Thyroid gland (tissue), 4 donors: ENCODE results near the gene MAP3K8. TPM values are rescaled to one million over a fixed set of nuclear protein-coding genes. Genes with fewer than 3 reads are reported as not detected.

Experiments
- DNase-seq, 2 donors: peaks; one replicate each; pipeline ENCODE4 v3.0.0-alpha.2; 2019
- H3K27ac ChIP-seq, 3 donors: fragments of 200-600 bp; sonication (generic); 1 replicate in 2 of 3; 2 replicates in 1 of 3; pipeline ENCODE4 v1.5.1; 2016 to 2019; ENCODE audit warnings: mild to moderate bottlenecking in 1 of 3, moderate library complexity in 1 of 3
- H3K27me3 ChIP-seq: fragments of 200-600 bp; sonication (generic); one replicate; pipeline ENCODE4 v1.5.1; 2019
- H3K36me3 ChIP-seq, 2 donors: fragments of 200-600 bp; sonication (generic); one replicate each; pipeline ENCODE4 v1.5.1; 2016 to 2019
- H3K4me1 ChIP-seq, 2 donors: fragments of 200-600 bp; sonication (generic); one replicate each; pipeline ENCODE4 v1.5.1; 2017 to 2019
- H3K4me3 ChIP-seq, 3 donors: fragments of 200-600 bp; sonication (generic); replicated peaks in 1 of 3; 1 replicate in 2 of 3; 2 replicates in 1 of 3; pipeline ENCODE4 v1.5.1; 2016; ENCODE audit warnings: mild to moderate bottlenecking in 1 of 3
- H3K9me3 ChIP-seq: fragments of 200-600 bp; sonication (generic); one replicate; pipeline ENCODE4 v1.5.1; 2017
- CTCF ChIP-seq, 6 experiments: fragments of 200-600 bp in 3 of 6; fragments of 450-650 bp in 3 of 6; sonication (generic) in 3 of 6; IDR thresholded peaks; one replicate each; pipeline ENCODE4 v1.5.1; 2016 to 2019; ENCODE audit warnings: antibody characterized with exemption in 6 of 6, mild to moderate bottlenecking in 2 of 6, inconsistent platforms in 1 of 6, moderate library complexity in 1 of 6
- POLR2A ChIP-seq, 2 donors: fragments of 450-650 bp; IDR thresholded peaks; one replicate each; pipeline ENCODE4 v1.6.1; 2017; ENCODE audit warnings: antibody characterized with exemption in 2 of 2, mild to moderate bottlenecking in 2 of 2, moderate library complexity in 1 of 2
- WGBS, 2 donors: methylation state at CpG; one replicate each; pipeline ENCODE4 v1.1.5; 2017; 5-methylcytosine and 5-hydroxymethylcytosine counted together
- intact Hi-C: fragments of 100-400 bp; cut with DNase I; formaldehyde crosslinking; loops from one replicate; pipeline ENCODE4 v1.15.1; 2023
- total RNA-seq, 4 donors: library from RNA; depleted of rRNA; stranded (reverse); fragments of >200 nt; gene quantifications; one replicate each; pipeline ENCODE4 v1.2.3, GENCODE V29; 2016

MAP3K8 gene
- total RNA-seq, 4 donors from 2014 or later: 9.7 to 37.9 (median 22.7) TPM

- Histone ChIP-seq H3K9me3 (no peaks in the 10 kb centered on the region), H3K4me3 (no peak overlapping the region), H3K27me3 (no peaks in the 10 kb centered on the region), H3K27ac (no peak overlapping the region), H3K36me3 (no peaks in the 10 kb centered on the region), H3K4me1 (peaks cover 0 to 6% of the 10 kb centered on the region in 2 donors)
- no peak for DNase-seq
- intact Hi-C loops: no loop called here
- no peak for TF ChIP-seq CTCF (IDR thresholded peaks at IDR 0.05)
- no peak for TF ChIP-seq POLR2A (IDR thresholded peaks at IDR 0.05)
- WGBS, 2 donors: 84 to 87% methylated on average over 2 of the region's 2 CpGs
Measured at GRCh38 chr10:30396698-30397097, 37.3 kb upstream of the MAP3K8 start.

- TF ChIP-seq POLR2A (IDR thresholded peaks at IDR 0.05): no peak
- TF ChIP-seq CTCF (IDR thresholded peaks at IDR 0.05): no peak
- H3K36me3 ChIP-seq: no peaks in the 10 kb centered on the region
- 78 to 89% methylated on average over 2 of the region's 2 CpGs for WGBS, 2 donors
- H3K27me3 ChIP-seq: no peaks in the 10 kb centered on the region
- DNase-seq: no peak
- no peak overlapping the region for H3K27ac ChIP-seq
- H3K4me3 ChIP-seq: no peak overlapping the region
- H3K4me1 ChIP-seq: no peaks in the 10 kb centered on the region
- intact Hi-C loops: no loop called here
- H3K9me3 ChIP-seq: no peaks in the 10 kb centered on the region
Measured at GRCh38 chr10:30398193-30398592, 35.8 kb upstream of the MAP3K8 start.

- 48 to 64% methylated on average over 3 to 4 of the region's 4 CpGs for WGBS, 2 donors
- H3K9me3 ChIP-seq: no peaks in the 10 kb centered on the region
- H3K36me3 ChIP-seq: no peaks in the 10 kb centered on the region
- intact Hi-C loops: no loop called here
- no peaks in the 10 kb centered on the region for H3K27me3 ChIP-seq
- no peak overlapping the region for H3K4me3 ChIP-seq
- H3K4me1 ChIP-seq: no peaks in the 10 kb centered on the region
- TF ChIP-seq CTCF (IDR thresholded peaks at IDR 0.05): no peak
- no peak for TF ChIP-seq POLR2A (IDR thresholded peaks at IDR 0.05)
- no peak overlapping the region for H3K27ac ChIP-seq
- no peak for DNase-seq
Measured at GRCh38 chr10:30398788-30399187, 35.2 kb upstream of the MAP3K8 start.

- Histone ChIP-seq H3K27me3 (no peaks in the 10 kb centered on the region), H3K4me3 (no peak overlapping the region), H3K9me3 (no peaks in the 10 kb centered on the region), H3K36me3 (no peaks in the 10 kb centered on the region), H3K4me1 (no peaks in the 10 kb centered on the region), H3K27ac (no peak overlapping the region)
- no peak for TF ChIP-seq POLR2A (IDR thresholded peaks at IDR 0.05)
- intact Hi-C loops: no loop called here
- DNase-seq: no peak
- 96 to 97% methylated on average over 18 of the region's 18 CpGs for WGBS, 2 donors
Measured at GRCh38 chr10:30403494-30403893, 30.5 kb upstream of the MAP3K8 start.

- 85 to 93% methylated on average over 5 of the region's 5 CpGs for WGBS, 2 donors
- intact Hi-C loops: no loop called here
Measured at GRCh38 chr10:30404540-30404939, 29.4 kb upstream of the MAP3K8 start.

More at GRCh38 chr10:30404540-30404939, 29.4 kb upstream of the MAP3K8 start:
- no peak for DNase-seq
- no peak overlapping the region for H3K4me3 ChIP-seq
- H3K27me3 ChIP-seq: no peaks in the 10 kb centered on the region
- no peak for TF ChIP-seq POLR2A (IDR thresholded peaks at IDR 0.05)
- no peak for TF ChIP-seq CTCF (IDR thresholded peaks at IDR 0.05)
- no peaks in the 10 kb centered on the region for H3K4me1 ChIP-seq
- no peaks in the 10 kb centered on the region for H3K9me3 ChIP-seq
- no peaks in the 10 kb centered on the region for H3K36me3 ChIP-seq
- H3K27ac ChIP-seq: no peak overlapping the region
